Kidney (tissue), 14 donors: ENCODE measurements around the gene MAGI3. TPM values are rescaled to one million over a fixed set of nuclear protein-coding genes. Genes with fewer than 3 reads are reported as not detected.
"Not testable (repeated sequence)": the region's sequence is repeated elsewhere in the genome, so short reads cannot be mapped to it uniquely, and the experiment has no call there.

ENCODE experiments used
- DNase-seq, 5 donors: peaks; one replicate each; pipeline ENCODE4 v3.0.0-alpha.2; 2013 to 2020
- FAIRE-seq: peaks from 2 replicates; lab custom pipeline; 2012; peaks lifted over from hg19 to GRCh38; lab: Jason Lieb, UNC
- H3K27ac ChIP-seq, 2 donors: one replicate each; pipeline ENCODE4 v1.7.0; 2013; ENCODE audit warnings: low read depth in 2 of 2, low read length in 2 of 2, inconsistent platforms in 1 of 2
- H3K27me3 ChIP-seq: one replicate; pipeline ENCODE4 v1.7.1; 2013; ENCODE audit warnings: low read length, inconsistent platforms; ENCODE audit not compliant: control insufficient read depth, insufficient read depth
- H3K36me3 ChIP-seq, 3 donors: one replicate each; pipeline versions ENCODE4 v1.7.0 to v1.7.1; 2013; ENCODE audit warnings: low read length in 3 of 3, control low read depth in 1 of 3, inconsistent platforms in 1 of 3; ENCODE audit not compliant: insufficient read depth in 3 of 3, control insufficient read depth in 2 of 3
- H3K4me1 ChIP-seq, 3 donors: one replicate each; pipeline versions ENCODE4 v1.7.0 to v1.7.1; 2013; ENCODE audit warnings: low read length in 3 of 3, inconsistent platforms in 1 of 3, low read depth in 1 of 3; ENCODE audit not compliant: control insufficient read depth in 2 of 3, insufficient read depth in 2 of 3
- H3K4me3 ChIP-seq, 3 donors: one replicate each; pipeline versions ENCODE4 v1.7.0 to v1.8.1; 2013; ENCODE audit warnings: low read length in 3 of 3, control low read depth in 1 of 3, inconsistent platforms in 1 of 3
- H3K9ac ChIP-seq, 3 donors: one replicate each; pipeline versions ENCODE4 v1.7.0 to v1.7.1; 2013; ENCODE audit warnings: low read length in 3 of 3, control low read depth in 1 of 3, inconsistent platforms in 1 of 3
- H3K9me3 ChIP-seq, 3 donors: one replicate each; pipeline versions ENCODE4 v1.7.0 to v1.7.1; 2013; ENCODE audit warnings: low read length in 3 of 3, control low read depth in 1 of 3, inconsistent platforms in 1 of 3; ENCODE audit not compliant: control insufficient read depth in 2 of 3, insufficient read depth in 1 of 3
- CTCF ChIP-seq: IDR thresholded peaks from 3 replicates; pipeline ENCODE4 v1.5.1; 2012; ENCODE audit warnings: mild to moderate bottlenecking, moderate library complexity, borderline replicate concordance; ENCODE audit not compliant: insufficient read depth; ENCODE audit errors: extremely low read depth
- intact Hi-C: fragments of 100-400 bp; cut with DNase I; formaldehyde crosslinking; loops from one replicate; pipeline ENCODE4 v1.11.1; 2022
- polyA plus RNA-seq: library from polyadenylated mRNA; stranded (reverse); fragments of 350-450 nt; fragmentation: Illumina TruSeq; extraction: RNeasy Lipid Tissue Mini Kit (QIAGEN cat#74804); gene quantifications from one replicate; pipeline ENCODE4 v1.2.3, GENCODE V29; 2014; ENCODE audit warnings: low read depth, low replicate concordance; ENCODE audit not compliant: insufficient read depth
- total RNA-seq: library from RNA; stranded (reverse); fragmentation: NEBNext Ultra II Directional; extraction: Animal tissue kit (Norgen Biotek cat#: 25700); gene quantifications from one replicate; pipeline ENCODE4 v1.2.1, GENCODE V29; 2021
- donor health status: control.
- donor health status: control.
- donor health status: control.
- donor health status: control.
- donor health status: control.
- donor health status: DM: yes; HTN: yes; CAD: no.
- donor health status: Normal renal cell carcinoma (clear cell type).

The MAGI3 gene
- total and polyA plus RNA-seq, 2 donors from 2014 or later = 5.6 to 25.9 TPM

GRCh38 chr1:113403065-113403464 is 12.8 kb downstream of the MAGI3 start:
- intact Hi-C loops = no loop called here
- H3K27ac ChIP-seq = no peak overlapping the region

GRCh38 chr1:113405573-113405972 is 15.3 kb downstream of the MAGI3 start:
- no peak for TF ChIP-seq CTCF
- intact Hi-C loops = no loop called here
- Histone ChIP-seq H3K9me3 (no peaks in the 10 kb centered on the region), H3K4me3 (no peak overlapping the region), H3K9ac (no peak overlapping the region), H3K36me3 (no peaks in the 10 kb centered on the region), H3K27me3 (no peaks in the 10 kb centered on the region), H3K27ac (no peak overlapping the region), H3K4me1 (peaks cover 0 to 6% (median 0%) of the 10 kb centered on the region in 3 donors)
- DNase-seq (peak in 1 of 5 donors; percentile 19), FAIRE-seq (no peak)

More at GRCh38 chr1:113403065-113403464, 12.8 kb downstream of the MAGI3 start:
- H3K9me3 ChIP-seq = no peaks in the 10 kb centered on the region
- no peak overlapping the region for H3K9ac ChIP-seq
- H3K4me1 ChIP-seq = peaks cover 0 to 6% (median 0%) of the 10 kb centered on the region in 3 donors
- TF ChIP-seq CTCF = no peak
- FAIRE-seq (no peak), DNase-seq (no peak)
- H3K36me3 ChIP-seq = no peaks in the 10 kb centered on the region
- no peak overlapping the region for H3K4me3 ChIP-seq
- H3K27me3 ChIP-seq = no peaks in the 10 kb centered on the region

GRCh38 chr1:113406149-113406548 is 15.8 kb downstream of the MAGI3 start:
- intact Hi-C loops, H3K4me1 ChIP-seq, H3K4me3 ChIP-seq, FAIRE-seq, H3K9me3 ChIP-seq, H3K36me3 ChIP-seq, H3K9ac ChIP-seq, H3K27ac ChIP-seq, DNase-seq, H3K27me3 ChIP-seq: not testable (repeated sequence)

- Histone ChIP-seq H3K9ac (no peak overlapping the region), H3K36me3 (no peaks in the 10 kb centered on the region), H3K27me3 (no peaks in the 10 kb centered on the region), H3K4me3 (no peak overlapping the region), H3K4me1 (no peaks in the 10 kb centered on the region), H3K9me3 (no peaks in the 10 kb centered on the region), H3K27ac (no peak overlapping the region)
- no peak for DNase-seq
- no peak for TF ChIP-seq CTCF
- FAIRE-seq = no peak
- intact Hi-C loops = no loop called here
Observed at GRCh38 chr1:113409363-113409762, 19.0 kb downstream of the MAGI3 start.

- FAIRE-seq, H3K27me3 ChIP-seq, intact Hi-C loops, H3K36me3 ChIP-seq, H3K4me3 ChIP-seq, H3K4me1 ChIP-seq, H3K27ac ChIP-seq, H3K9me3 ChIP-seq, DNase-seq, H3K9ac ChIP-seq: not testable (repeated sequence)
Observed at GRCh38 chr1:113412020-113412419, 21.7 kb downstream of the MAGI3 start.
